Cardiac muscle cell (in vitro differentiated cells and primary cell): ENCODE results near the gene SPHK1. TPM values are rescaled to one million over a fixed set of nuclear protein-coding genes. Genes with fewer than 3 reads are reported as not detected.
A peak's percentile ranks its signal among the peaks of the same experiment; 100 is the strongest.

Experiments used
- DNase-seq, 2 donors: peaks; one replicate each; pipeline versions ENCODE4 v3.0.0 to v3.0.0-alpha.2; 2010 to 2017; ENCODE audit warnings: low read depth in 1 of 2, low spot score in 1 of 2
- H3K27ac ChIP-seq: fragments of 200-600 bp; sonication (generic); 2 replicates; pipeline ENCODE4 v1.5.1; 2016
- H3K27me3 ChIP-seq: fragments of 200-600 bp; sonication (generic); 2 replicates; pipeline ENCODE4 v1.6.0; 2016; ENCODE audit warnings: control low read depth
- H3K36me3 ChIP-seq: fragments of 200-600 bp; sonication (generic); 2 replicates; pipeline ENCODE4 v1.5.1; 2016; ENCODE audit warnings: control low read depth
- H3K4me1 ChIP-seq: fragments of 200-600 bp; sonication (generic); 2 replicates; pipeline ENCODE4 v1.8.1; 2017; ENCODE audit warnings: low read depth, mild to moderate bottlenecking, mixed run types
- H3K4me3 ChIP-seq: fragments of 200-600 bp; sonication (generic); 2 replicates; pipeline ENCODE4 v1.5.1; 2016; ENCODE audit warnings: mild to moderate bottlenecking
- H3K9me3 ChIP-seq: fragments of 200-600 bp; sonication (generic); 2 replicates; pipeline ENCODE4 v1.5.1; 2017; ENCODE audit warnings: low read depth, mild to moderate bottlenecking, control low read depth
- CTCF ChIP-seq: IDR thresholded peaks from 2 replicates; pipeline ENCODE4 v1.5.1; 2012; ENCODE audit warnings: low read depth, mild to moderate bottlenecking, low read length
- polyA plus RNA-seq: library from polyadenylated mRNA; unstranded; fragments of >200 nt; fragmentation: Nextera tagmentation; extraction: Ambion mirVana; gene quantifications from 2 replicates; pipeline ENCODE4 v1.2.1, GENCODE V29; 2016
- total RNA-seq: library from RNA; depleted of rRNA; stranded (reverse); fragments of >200 nt; gene quantifications from 2 replicates; pipeline ENCODE4 v1.2.3, GENCODE V29; 2016

SPHK1 gene
- total and polyA plus RNA-seq, 2 experiments from 2014 or later: 14.3 to 24.3 TPM

DNA sequence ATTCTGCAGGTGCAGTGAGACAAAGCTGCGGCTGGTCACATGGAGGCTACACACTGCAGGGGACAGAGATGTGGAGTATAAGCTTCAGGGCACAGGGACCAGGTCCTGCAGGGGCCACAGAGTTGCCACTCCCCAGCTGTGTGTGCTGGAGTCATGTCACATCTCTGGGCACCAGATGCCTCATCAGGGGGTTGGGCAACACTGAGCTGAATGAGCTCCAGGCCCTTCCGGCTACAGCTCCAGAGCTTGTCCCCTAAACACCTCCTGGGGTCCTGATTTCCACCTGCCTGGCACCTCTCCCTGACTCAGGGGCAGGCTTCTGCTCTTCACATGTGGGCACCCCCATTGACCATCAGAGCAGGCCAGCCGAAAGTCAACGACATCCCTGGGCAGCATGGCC, 32.5 kb downstream of the SPHK1 start:
- DNase-seq: no peak
- TF ChIP-seq CTCF: no peak
- Histone ChIP-seq H3K4me1 (peaks cover 55% of the 10 kb centered on the region), H3K36me3 (no peaks in the 10 kb centered on the region), H3K27ac (no peak overlapping the region), H3K27me3 (no peaks in the 10 kb centered on the region), H3K9me3 (no peaks in the 10 kb centered on the region), H3K4me3 (no peak overlapping the region)

DNA sequence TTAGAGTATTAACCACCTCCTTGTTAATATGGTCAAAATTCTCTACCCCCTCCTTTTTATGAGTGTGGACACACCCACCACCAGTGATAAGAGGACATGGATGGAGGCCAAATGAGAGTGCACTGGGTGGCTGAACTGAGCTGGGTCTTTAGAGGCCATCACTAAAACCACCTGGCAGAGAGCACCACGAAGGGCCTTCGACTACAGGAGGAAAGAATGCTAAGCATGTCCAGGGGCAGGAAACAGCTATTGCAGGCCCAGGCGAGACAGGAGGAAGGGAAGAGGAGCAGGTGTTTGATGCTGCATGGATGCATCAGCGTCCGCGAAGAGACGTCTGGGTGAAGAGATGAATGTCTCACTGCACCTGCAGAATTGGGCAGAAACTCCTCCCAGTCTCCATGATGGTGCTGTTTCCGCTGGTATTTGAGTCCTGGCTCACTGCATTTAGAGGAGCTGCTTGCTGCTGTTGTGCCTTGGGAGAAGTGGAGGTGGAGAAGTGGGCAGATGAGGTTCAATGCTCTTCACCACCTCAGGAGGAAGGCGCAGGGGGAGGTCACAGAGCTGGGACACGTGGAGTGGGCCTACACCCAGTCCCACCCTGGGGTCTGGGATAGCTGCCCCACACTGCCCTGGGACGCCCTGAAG, 33.2 kb downstream of the SPHK1 start:
- H3K4me1 ChIP-seq: peaks cover 55% of the 10 kb centered on the region
- TF ChIP-seq CTCF: no peak
- peak overlapping the region; percentile 4 for H3K27ac ChIP-seq
- no peak for DNase-seq
- H3K27me3 ChIP-seq: no peaks in the 10 kb centered on the region
- H3K36me3 ChIP-seq: no peaks in the 10 kb centered on the region
- no peak overlapping the region for H3K4me3 ChIP-seq
- no peaks in the 10 kb centered on the region for H3K9me3 ChIP-seq

DNA sequence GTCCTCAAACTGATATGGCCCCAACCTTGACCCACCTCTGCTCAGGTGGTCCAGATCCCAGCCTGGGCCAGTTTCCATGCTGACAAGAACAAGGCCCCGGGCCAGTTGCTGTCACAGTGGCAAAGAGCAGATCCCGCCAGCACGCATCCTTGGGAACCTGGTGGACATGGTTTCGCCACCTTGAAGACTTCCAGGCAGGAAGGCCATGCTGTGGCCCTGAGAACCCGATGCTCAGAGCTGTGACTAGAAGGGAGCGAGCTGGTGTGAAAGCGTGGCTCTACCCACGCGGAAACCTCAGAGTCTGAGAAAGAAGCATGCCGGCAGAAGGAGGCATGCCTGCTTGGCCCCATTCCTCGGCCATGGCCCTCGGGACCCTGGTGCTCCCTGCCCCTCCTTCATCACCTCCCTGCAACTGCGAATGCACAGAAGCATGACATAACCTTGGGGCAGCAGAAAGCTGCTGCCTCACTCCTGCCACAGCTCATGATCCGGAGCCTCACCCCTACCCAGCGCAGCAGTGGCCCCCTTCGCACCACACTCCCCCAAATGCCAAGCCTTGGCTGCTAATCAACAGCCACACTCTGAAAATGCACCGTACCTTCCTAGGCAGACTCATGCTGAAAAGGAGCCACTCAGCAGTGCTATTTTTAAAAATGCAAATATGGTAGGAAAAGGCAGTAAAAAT, 35.3 kb downstream of the SPHK1 start:
- Histone ChIP-seq H3K36me3 (no peaks in the 10 kb centered on the region), H3K4me3 (no peak overlapping the region), H3K27ac (peak overlapping the region; percentile 83), H3K27me3 (no peaks in the 10 kb centered on the region), H3K4me1 (peaks cover 41% of the 10 kb centered on the region), H3K9me3 (no peaks in the 10 kb centered on the region)
- DNase-seq: no peak
- TF ChIP-seq CTCF: no peak

GRCh38 chr17:76420356-76421043, 36.1 kb downstream of the SPHK1 start:
- Histone ChIP-seq H3K4me1 (peaks cover 34% of the 10 kb centered on the region), H3K27me3 (no peaks in the 10 kb centered on the region), H3K9me3 (no peaks in the 10 kb centered on the region), H3K4me3 (no peak overlapping the region), H3K27ac (peak overlapping the region; percentile 83), H3K36me3 (no peaks in the 10 kb centered on the region)
- no peak for DNase-seq
- no peak for TF ChIP-seq CTCF

DNA sequence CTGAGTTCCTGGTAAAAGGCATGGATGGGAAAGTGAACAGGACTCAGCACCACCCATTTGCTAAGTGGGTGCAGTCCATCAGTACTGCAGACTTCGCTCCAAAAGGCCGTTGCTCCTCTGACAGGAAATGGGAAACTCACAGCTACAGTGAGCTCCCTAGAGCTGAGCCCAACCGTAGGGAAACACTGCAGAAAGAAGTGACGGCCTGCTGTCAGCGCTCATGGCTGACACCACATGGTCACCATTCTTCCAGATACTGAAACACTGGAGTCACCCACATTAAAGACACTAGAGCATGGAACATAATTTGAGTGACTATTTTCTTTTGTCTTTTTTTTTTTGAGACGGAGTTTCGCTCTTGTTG, 36.6 kb downstream of the SPHK1 start:
- Histone ChIP-seq H3K4me3 (no peak overlapping the region), H3K36me3 (no peaks in the 10 kb centered on the region), H3K27ac (peak overlapping the region; percentile 83), H3K4me1 (peaks cover 34% of the 10 kb centered on the region), H3K9me3 (no peaks in the 10 kb centered on the region), H3K27me3 (no peaks in the 10 kb centered on the region)
- TF ChIP-seq CTCF: no peak
- peak; percentile 32 to 79 for DNase-seq
